Right lung (tissue), 5 donors: ENCODE measurements around the gene JAKMIP1. TPM values are rescaled to one million over a fixed set of nuclear protein-coding genes. Genes with fewer than 3 reads are reported as not detected.

Source experiments
- DNase-seq, 2 donors: peaks; one replicate each; pipeline ENCODE4 v3.0.0-alpha.2; 2013
- polyA plus RNA-seq, 5 donors: library from polyadenylated mRNA; unstranded; fragments of 120-200 nt; gene quantifications; one replicate each; pipeline versions ENCODE4 v1.2.1 to v1.2.3, GENCODE V29; 2013; ENCODE audit warnings: inconsistent platforms in 1 of 5, low replicate concordance in 1 of 5; ENCODE audit not compliant: insufficient read length in 5 of 5, insufficient read depth in 1 of 5

Gene JAKMIP1
- polyA plus RNA-seq, 5 donors = 0.12 to 0.22 (median 0.16) TPM; not detected in 1

DNA sequence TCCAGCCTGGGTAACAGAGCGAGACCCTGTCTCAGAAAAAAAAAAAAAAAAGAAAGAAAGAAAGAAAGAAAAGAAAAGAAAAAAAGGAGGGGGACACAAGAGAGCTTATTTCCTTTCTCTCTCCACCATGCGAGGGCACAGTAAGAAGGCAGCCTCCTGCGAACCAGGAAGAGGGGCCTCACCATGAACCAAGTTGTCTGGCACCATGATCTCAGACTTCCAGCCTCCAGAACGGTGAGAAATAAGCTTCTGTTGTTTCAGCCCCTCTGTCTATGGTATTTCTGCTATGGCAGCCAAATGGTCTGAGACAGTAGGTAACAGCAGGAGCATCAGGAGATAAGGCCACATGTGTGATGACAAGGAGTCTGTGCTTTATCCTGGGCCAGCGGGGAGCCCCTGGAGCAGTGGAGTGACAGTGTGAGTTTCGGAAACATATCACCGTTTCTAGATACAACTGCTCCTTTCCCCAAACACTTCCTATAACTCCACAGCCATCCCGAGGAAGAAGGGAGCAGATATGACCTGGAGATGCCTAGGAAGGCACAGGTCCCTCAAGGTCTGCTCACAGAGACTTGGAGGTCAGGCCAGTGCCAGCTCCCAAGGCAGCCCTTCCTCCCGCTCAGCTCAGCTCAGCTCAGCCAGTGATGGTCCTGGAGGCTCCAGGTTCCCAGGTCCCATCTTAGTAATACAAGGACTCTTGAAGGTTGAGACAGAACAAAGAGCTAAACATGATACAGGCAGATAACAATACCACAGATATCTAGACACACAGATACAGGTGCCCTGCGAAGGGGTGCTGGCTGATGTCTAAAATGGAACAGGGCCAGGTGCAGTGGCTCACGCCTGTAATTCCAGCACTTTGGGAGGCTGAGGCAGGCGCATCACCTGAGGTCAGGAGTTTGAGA, 17.7 kb downstream of the JAKMIP1 start:
- no peak for DNase-seq

DNA sequence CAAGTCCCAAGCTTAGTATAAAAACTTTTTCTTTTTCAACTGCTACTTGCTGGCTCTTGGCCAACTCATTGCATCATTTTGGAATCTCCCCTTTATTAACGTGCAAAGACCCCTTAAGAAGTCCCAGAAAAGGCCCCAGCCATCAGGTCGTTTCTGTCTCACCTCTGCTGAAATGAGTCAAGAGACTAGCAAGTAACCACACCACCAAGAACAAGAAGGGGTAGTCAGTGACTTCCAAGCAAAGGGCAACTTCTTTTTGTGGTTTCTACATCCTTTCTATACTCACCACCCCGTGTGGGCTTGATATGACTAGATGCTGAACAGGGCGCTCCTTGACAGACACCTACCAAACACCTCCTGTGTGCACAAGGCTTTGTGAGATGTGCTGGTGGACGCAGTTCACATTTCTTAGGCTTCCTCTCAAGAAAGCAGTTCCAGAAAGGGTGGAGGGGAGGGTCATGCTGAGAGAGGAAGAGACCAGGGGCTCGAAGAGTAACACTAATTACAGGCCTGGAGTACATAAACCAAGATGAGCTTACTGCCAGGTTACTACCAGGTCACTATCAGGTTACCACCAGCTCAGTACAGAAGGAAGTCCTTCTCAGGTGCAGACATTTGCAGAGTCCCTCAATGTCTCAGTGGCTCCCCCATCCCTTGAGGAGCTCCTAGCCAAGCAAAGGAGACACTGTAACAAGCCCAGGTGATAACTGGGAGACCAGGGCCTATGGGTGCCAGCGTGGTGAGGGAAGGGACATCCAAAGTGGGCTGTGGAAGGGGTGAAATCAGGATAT, 19.3 kb downstream of the JAKMIP1 start:
- no peak for DNase-seq

GRCh38 chr4:6179362-6179761, 21.0 kb downstream of the JAKMIP1 start:
- no peak for DNase-seq

- no peak for DNase-seq
Measured at GRCh38 chr4:6178757-6179156, 21.6 kb downstream of the JAKMIP1 start.

DNA sequence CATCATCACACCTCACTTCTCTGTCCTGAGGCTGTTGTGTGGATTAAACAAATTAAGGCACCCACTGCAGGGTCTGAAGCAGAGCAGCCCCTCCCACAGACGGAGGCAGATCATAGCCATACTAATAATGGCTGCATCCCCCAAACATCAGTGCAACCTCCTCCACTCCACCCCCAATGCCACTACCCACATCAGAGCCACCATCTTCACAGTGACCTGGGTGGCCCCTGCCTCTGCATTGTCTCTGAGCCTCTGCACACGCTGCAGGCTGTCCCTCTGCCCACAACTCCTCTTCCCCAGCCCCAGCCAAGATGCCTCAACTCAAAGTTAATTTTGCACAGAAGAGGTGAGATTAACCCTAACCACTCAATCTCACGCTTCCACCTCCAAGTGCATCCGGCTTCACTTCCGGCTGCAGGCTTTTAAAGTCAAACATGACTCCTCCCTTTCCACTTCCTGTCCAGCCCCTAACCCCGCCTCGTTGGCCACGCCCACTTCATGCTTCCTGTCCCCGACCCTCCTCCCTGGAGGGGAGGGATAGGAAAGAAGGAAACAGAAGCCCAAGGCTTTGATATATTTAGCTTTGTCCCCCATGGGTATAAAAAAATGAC, 22.7 kb downstream of the JAKMIP1 start:
- DNase-seq = no peak

- no peak for DNase-seq
Measured at GRCh38 chr4:6175426-6175825, 24.9 kb downstream of the JAKMIP1 start.

DNA sequence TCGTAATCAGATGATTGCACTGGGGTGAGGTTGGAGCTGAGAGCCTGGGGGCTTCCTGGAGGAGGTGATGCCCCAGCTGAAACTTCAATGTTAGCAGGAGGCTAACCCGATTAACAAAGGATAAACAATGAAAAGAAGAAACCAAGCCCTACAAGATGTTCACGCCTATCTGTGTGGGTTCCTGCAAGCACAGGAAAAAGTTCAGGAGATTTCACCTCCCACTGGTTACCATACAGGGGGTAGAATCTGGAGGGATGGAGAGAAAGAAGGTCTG, 27.5 kb downstream of the JAKMIP1 start:
- DNase-seq = no peak

DNA sequence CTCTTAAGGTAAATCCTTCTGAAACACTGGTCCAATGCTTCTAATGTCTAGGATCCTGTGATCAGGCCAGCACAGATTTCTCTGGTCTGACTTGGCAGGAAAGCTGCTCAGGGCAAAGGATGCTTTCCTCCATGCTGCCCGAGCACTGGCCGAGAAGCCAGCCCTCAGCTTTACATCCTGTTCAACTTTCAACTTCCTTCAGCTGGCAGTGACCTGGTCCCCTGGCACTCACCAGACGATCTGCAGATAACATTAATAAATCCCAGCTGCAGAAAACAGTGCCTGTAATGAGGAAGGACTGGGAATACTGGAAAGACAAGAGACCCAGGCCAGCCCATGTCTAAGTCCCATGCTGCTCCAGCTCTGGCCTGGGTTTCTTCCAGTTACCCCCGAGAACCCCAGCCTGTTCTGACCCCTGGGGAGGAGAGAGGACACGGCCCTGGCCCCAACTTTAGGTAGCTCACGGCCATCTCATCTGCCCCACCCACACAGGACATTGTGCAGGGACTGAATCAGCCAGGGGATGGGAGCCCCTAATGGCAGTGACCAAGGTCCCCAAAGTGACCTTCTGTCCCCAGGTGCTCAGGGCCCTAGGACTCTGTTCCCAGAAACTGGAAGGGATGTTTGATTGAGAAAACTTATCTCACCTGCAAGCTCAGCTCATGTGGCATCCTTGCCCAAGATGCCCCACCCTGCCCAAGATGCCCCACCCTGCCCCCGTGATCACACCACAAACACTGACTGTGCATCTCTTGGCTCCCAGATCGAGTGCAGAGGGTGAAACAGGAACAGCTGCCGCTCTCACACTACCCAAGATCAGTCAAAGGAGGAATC, 28.0 kb downstream of the JAKMIP1 start:
- no peak for DNase-seq

DNA sequence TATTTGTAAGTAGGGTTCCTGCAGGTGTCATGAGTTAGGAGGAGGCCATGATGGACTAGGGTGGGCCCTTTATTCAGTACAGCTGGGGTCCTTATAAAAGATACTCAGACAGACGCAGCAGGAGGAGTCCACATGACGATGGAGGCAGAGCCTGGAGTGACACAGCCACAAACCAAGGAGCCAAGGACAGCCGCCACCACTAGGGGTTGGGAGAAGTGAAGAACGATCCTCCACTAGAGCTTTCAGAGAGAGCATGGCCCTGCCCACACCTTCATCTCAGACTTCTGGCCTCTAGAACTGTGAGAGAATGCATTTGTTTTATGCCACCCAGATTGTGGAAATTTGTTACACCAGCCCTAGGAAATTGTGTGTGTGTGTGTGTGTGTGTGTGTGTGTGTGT, 31.1 kb downstream of the JAKMIP1 start:
- no peak for DNase-seq

GRCh38 chr4:6165766-6166165, 34.6 kb downstream of the JAKMIP1 start:
- DNase-seq = no peak

- DNase-seq = no peak
Measured at GRCh38 chr4:6162885-6163284, 37.5 kb downstream of the JAKMIP1 start.

- no peak for DNase-seq
Measured at GRCh38 chr4:6161921-6162464, 38.4 kb downstream of the JAKMIP1 start.

GRCh38 chr4:6160536-6160935, 39.8 kb downstream of the JAKMIP1 start:
- DNase-seq = no peak

DNA sequence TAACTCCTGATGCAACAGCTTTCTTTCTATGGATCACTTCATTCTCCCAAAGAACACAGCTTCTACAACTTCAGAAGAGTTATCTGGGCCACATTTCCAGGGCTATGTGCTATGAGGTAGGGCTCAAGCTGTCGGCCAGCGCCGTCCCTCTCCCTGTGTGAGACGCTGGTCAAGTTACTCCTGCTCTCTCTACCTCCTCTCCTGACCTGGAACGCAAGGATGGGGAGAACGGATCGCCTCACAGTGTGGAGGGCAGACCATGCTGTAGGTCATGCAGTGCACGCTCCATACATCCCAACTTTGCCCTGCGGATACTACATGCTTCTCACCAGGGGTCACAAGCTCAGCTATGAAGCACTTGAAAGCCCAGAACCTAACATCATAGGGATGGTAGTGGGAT, 42.4 kb downstream of the JAKMIP1 start:
- no peak for DNase-seq

- DNase-seq = no peak
Measured at GRCh38 chr4:6155996-6156750, 44.2 kb downstream of the JAKMIP1 start.

GRCh38 chr4:6154875-6155274, 45.5 kb downstream of the JAKMIP1 start:
- DNase-seq = no peak

DNA sequence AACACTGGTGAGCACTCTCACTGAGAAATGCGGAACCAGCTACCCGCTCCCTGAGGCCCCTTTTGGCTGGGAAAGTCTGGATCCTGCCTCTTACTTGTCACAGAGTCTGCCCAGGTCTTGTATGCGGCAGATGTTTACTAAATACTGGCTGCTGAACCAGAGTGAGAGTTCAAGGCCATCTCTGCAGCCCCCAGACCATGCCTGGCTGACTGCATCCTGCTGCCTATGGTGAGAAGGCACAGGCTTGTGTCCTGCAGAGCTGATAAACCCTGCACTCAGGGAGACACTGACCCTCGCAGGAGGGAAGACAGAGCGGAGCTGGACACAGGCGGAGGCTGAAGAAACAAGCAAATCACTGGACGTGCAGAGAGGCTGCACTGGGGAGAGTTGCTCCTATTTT, 46.5 kb downstream of the JAKMIP1 start:
- no peak for DNase-seq

- no peak for DNase-seq
Measured at GRCh38 chr4:6152869-6153705, 47.3 kb downstream of the JAKMIP1 start.

DNA sequence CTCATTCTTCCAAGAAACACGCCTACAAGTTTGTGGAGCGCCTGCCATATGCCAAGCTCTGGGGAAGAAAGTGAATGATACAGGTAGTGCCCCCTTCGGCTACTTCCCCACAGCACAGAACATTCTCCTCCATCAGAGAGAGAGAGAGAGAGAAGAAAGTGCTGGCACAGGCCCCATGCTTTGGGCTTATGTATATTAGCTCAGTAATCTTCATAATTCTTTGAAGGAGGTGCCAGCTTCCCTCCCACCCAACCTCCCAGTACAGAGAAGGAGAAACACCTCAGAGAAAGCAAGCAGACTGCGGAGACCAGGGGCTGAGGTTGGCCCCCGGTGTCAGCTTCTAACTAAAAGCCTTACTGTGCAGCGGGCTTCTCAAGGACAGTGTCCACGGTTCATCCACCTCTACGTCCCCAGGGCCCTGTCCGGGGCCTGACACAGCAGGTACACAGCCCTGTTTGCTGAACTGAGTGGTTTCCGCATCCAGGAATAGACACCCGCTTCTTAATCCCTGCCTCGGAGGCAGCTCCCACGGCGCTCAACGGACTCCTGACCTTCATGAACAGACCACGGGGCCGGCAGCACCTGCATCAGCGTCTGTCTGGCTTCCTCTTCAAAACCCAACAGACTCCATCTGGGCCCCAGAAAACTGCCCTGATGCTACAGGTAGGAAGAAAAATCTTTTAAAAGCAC, 50.2 kb downstream of the JAKMIP1 start:
- no peak for DNase-seq
